Measurements from ENCODE around the gene PRLH.

Gene PRLH

DNA sequence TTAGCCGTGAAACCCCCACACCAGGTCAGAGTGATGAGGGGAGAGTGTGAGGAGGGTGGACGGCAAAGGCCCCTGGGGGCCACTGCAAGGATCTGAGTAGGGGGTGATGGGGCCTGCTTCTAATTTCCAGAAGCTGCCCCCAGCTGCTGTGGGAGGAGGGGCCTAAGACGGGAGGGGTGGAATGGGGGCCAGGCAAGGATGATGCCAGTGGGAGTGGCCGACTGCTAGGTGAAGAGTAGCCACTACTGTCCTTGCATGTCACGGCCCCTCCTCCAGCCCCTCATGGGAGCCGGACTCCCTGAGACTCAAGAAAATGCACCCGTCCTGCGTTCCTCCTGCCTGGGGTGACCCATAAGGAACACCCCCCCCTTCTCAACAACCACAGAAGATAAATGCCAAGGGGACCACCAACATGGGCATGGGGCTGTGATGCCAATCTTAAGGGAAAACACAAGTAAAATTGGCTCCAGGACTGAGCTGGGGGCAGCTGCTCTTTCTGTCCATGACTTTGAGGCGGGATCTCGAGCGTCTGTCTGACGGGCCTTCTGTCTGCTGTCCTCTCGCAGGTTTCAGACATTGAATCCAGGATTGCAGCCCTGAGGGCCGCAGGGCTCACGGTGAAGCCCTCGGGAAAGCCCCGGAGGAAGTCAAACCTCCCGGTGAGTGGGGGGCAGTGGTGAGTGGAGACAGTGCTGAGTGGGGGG lies 24.2 kb upstream of the PRLH start:
- no peaks in the 10 kb centered on the region for H3K36me3 ChIP-seq (ENCODE audit: control insufficient read depth, insufficient read depth, low read length)
- no peak overlapping the region for H3K4me3 ChIP-seq (ENCODE audit: low read length)
- no peak overlapping the region for H3K27ac ChIP-seq (ENCODE audit: low read depth, low read length)
- H3K4me1 ChIP-seq (ENCODE audit: control insufficient read depth, insufficient read depth, low read length), result no peaks in the 10 kb centered on the region
- no peaks in the 10 kb centered on the region for H3K27me3 ChIP-seq (ENCODE audit: control insufficient read depth, insufficient read depth, low read length)
- H3K9ac ChIP-seq (ENCODE audit: low read length), result no peak overlapping the region

DNA sequence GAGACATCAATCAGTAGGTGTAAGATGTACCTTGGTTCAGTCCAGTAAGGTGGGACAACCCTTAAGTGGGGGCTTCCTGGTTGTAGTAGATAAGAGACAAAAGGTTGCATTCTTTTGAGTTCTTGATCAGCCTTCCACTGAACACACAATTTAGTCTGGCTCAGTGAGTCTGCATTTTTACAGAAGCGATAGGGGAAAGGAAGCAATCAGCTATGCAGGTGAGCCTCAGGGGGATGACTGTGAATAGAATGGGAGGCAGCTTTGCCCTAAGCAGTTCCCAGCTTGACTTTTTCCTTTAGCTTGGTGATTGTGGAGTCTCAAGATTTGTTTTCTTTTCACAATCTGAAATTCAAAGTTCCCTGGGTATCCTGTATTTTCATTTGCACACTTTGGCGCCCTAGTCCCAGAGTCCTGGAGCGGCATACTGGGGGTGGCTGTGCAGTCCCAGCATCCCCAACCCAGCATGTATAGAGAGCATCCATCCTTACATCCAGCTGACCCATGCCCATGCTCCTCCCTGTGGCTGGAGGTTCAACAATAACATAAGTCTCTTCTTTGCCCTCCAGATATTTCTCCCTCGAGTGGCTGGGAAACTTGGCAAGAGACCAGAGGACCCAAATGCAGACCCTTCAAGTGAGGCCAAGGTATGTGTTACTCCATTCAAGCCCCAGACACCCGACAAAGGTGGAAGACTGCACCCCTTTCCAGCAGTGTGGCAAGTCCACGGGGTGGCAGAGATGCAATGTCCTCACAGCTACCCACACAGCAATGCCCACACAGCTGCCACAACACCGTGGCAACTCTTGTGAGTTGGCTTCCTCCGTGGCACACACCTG lies 20.1 kb upstream of the PRLH start:
- no peaks in the 10 kb centered on the region for H3K4me1 ChIP-seq (ENCODE audit: control insufficient read depth, insufficient read depth, low read length)
- H3K27me3 ChIP-seq (ENCODE audit: control insufficient read depth, insufficient read depth, low read length), result no peaks in the 10 kb centered on the region
- no peak overlapping the region for H3K9ac ChIP-seq (ENCODE audit: low read length)
- H3K4me3 ChIP-seq (ENCODE audit: low read length), result no peak overlapping the region
- no peaks in the 10 kb centered on the region for H3K36me3 ChIP-seq (ENCODE audit: control insufficient read depth, insufficient read depth, low read length)
- no peak overlapping the region for H3K27ac ChIP-seq (ENCODE audit: low read depth, low read length)

DNA sequence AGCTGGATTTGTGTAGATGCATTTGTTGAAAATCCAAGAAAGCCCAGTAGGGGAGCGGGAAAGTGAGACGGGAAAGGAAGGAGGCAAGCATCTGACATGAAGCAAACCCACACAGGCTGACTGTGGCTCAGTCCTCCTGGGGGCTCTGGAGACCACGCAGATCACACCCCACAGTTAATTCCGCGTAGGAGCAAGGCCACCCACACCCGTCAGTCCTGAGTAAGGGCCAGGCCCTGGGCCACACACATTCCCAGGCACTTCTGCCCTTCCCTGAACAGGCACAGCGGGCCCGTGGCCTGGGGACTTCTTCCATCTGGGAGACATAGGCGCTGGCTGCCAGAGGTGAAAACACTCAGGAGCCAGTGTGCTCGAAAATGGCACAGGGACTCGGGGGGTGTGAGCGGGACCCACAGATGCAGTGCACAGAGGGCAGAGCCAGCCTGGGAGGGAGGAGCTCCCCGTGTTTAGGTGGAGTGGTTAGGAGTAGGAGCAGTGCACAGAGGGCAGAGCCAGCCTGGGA lies 19.4 kb upstream of the PRLH start:
- H3K36me3 ChIP-seq (ENCODE audit: control insufficient read depth, insufficient read depth, low read length), result no peaks in the 10 kb centered on the region
- H3K27me3 ChIP-seq (ENCODE audit: control insufficient read depth, insufficient read depth, low read length), result no peaks in the 10 kb centered on the region
- no peak overlapping the region for H3K9ac ChIP-seq (ENCODE audit: low read length)
- no peaks in the 10 kb centered on the region for H3K4me1 ChIP-seq (ENCODE audit: control insufficient read depth, insufficient read depth, low read length)
- no peak overlapping the region for H3K27ac ChIP-seq (ENCODE audit: low read depth, low read length)
- no peak overlapping the region for H3K4me3 ChIP-seq (ENCODE audit: low read length)

DNA sequence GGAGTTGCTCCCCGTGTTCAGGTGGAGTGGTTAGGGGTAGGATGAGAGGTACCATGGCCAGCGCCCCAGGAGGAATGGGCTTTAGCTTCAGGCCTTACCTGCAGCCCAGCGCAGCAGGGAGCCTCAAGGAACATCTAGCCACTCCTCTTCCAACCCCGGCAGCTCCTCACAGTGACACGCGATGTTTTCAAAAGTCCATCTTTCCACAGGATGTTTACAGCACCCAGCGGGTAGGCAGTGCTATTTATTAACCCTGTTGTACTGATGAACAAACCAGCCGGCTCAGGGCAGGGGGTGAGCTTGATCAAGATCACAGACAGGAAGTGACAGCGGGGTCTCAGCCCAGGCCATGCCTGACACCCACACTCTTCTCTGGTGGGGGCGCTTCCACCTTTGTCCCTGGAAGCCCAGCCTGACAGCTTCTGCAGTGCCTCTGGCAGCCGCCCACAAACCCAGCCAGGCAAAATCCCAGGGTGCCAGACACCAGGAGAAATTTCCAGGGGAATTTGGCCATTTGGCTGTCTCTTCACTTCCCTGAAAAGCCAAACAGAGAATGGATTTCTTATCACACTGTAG lies 18.4 kb upstream of the PRLH start:
- H3K36me3 ChIP-seq (ENCODE audit: control insufficient read depth, insufficient read depth, low read length), result no peaks in the 10 kb centered on the region
- no peaks in the 10 kb centered on the region for H3K27me3 ChIP-seq (ENCODE audit: control insufficient read depth, insufficient read depth, low read length)
- H3K4me1 ChIP-seq (ENCODE audit: control insufficient read depth, insufficient read depth, low read length), result no peaks in the 10 kb centered on the region
- H3K4me3 ChIP-seq (ENCODE audit: low read length), result no peak overlapping the region
- H3K27ac ChIP-seq (ENCODE audit: low read depth, low read length), result no peak overlapping the region
- H3K9ac ChIP-seq (ENCODE audit: low read length), result no peak overlapping the region

DNA sequence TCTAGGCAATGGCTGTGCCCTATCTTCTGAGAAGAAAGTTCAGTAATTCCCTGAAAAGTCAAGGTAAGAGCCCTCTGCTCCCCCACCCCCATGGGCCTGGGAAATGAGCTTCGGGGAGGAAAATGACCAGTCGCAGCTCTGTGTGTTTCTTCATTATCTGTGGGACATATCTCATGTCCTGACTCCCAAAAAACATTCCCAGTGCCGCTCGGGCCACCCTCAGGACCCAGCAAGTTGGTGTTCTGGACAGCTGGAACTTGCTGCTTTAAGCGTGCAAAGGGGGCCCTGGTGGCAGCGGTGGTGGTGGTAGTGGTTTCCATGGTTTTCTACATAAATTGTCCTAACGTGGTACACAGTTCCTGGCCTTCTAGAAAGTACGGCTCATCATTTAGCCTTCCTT lies 17.2 kb upstream of the PRLH start:
- Histone ChIP-seq H3K27me3 (ENCODE audit: control insufficient read depth, insufficient read depth, low read length) (no peaks in the 10 kb centered on the region), H3K9ac (ENCODE audit: low read length) (no peak overlapping the region), H3K27ac (ENCODE audit: low read depth, low read length) (no peak overlapping the region), H3K4me3 (ENCODE audit: low read length) (no peak overlapping the region), H3K36me3 (ENCODE audit: control insufficient read depth, insufficient read depth, low read length) (peaks cover 2% of the 10 kb centered on the region), H3K4me1 (ENCODE audit: control insufficient read depth, insufficient read depth, low read length) (no peaks in the 10 kb centered on the region)

DNA sequence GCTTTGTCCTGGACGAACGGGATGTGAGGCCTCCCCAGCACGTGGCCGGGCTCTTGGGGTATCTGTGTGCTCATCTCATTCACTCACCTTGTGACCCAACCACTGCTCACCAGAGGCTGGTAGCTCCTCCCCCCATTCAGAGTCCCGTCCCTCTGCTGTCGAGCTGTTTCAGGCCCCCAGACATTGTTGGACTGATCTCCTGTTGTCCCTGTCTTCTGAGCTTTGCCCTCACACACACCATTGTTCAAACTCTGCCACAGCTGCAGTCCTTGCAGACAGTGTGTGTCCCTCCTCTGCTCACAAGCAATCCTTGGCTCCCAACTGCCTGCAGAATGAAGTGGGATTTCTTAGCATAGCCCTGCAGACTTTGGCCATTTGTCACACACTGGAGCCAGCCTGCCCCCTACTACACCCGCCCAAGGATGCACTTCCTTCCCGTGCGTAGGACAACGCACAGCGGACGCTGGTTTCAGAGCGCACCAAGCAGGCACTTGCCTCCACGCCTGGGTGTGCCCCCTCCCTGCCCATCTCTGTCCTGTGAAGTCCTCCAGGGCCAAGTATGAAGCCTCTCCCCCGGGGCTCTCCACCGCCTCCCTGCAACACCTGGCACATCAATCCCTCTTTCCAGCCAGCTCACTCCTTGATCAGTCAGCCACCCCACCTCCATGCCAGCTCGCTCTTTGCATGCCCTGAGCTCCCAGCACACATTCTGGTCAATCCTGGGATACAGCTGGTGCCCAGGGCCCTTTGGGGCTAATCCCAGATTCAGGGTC lies 16.5 kb upstream of the PRLH start:
- H3K27ac ChIP-seq (ENCODE audit: low read depth, low read length), result no peak overlapping the region
- H3K36me3 ChIP-seq (ENCODE audit: control insufficient read depth, insufficient read depth, low read length), result peaks cover 3% of the 10 kb centered on the region
- H3K27me3 ChIP-seq (ENCODE audit: control insufficient read depth, insufficient read depth, low read length), result no peaks in the 10 kb centered on the region
- no peak overlapping the region for H3K4me3 ChIP-seq (ENCODE audit: low read length)
- H3K4me1 ChIP-seq (ENCODE audit: control insufficient read depth, insufficient read depth, low read length), result no peaks in the 10 kb centered on the region
- H3K9ac ChIP-seq (ENCODE audit: low read length), result no peak overlapping the region

DNA sequence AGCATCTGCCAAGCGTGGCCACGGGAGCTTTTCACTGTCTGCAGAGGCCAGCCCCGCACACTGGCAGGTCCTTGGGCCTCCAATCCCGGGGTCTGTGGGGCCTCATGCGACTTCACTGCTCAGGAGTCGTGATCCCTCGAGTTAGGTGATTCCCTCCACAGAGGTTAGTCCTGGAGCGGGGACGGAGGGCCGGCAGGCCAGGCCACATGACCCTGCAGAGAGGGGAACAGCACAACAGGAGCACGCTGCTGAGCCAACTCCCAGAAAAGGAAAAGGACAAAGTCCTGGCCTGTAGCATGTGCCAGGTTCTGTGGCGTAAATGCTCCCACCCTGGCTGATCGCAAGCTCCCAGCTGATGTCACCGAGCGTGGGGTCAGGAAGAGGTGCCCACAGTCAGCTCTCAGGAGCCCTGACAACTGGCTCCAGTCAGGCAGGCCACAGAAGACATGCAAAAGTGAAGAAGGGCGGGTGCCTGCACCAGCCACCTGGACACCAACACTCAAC lies 15.3 kb upstream of the PRLH start:
- Histone ChIP-seq H3K27me3 (ENCODE audit: control insufficient read depth, insufficient read depth, low read length) (no peaks in the 10 kb centered on the region), H3K4me3 (ENCODE audit: low read length) (no peak overlapping the region), H3K9ac (ENCODE audit: low read length) (no peak overlapping the region), H3K27ac (ENCODE audit: low read depth, low read length) (no peak overlapping the region), H3K36me3 (ENCODE audit: control insufficient read depth, insufficient read depth, low read length) (peaks cover 3% of the 10 kb centered on the region), H3K4me1 (ENCODE audit: control insufficient read depth, insufficient read depth, low read length) (no peaks in the 10 kb centered on the region)

DNA sequence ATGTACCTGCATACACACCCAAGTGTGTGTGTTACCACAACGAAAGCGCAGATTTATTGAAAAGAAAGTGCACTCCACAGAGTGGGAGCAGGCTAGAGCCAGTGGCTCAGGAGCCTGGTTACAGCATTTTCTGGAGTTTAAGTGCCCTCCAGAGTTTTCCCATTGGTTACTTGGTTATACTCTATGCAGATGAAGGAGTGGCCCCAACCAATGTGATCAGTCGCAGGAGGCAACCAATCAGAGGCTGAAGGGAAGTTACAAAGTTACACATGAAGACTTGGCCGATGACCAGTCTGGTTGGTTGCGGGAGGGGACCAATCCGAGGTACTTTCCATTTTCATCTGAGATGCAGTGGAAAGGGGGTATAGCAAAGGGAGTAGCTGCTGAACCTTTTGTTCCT lies 13.5 kb upstream of the PRLH start:
- H3K36me3 ChIP-seq (ENCODE audit: control insufficient read depth, insufficient read depth, low read length), result peaks cover 3% of the 10 kb centered on the region

DNA sequence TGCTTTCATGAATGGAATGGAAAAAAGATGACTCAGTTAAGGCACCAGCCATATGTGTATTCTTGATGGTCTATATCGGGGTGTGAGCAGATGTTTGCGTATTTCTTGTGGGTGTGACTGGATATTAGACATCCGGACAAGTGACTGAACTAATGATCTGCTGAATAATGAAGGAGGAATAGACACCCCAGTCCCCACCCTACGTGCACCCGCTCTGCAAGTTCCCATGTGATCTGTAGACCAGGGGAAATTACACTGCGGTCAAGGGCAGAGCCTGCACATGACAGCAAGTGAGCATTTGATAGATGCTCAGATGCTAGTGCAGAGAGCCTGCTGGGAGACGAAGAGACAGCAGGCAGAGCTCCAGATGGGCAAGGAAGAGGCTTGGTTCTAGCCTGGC lies 12.4 kb upstream of the PRLH start:
- no peaks in the 10 kb centered on the region for H3K4me1 ChIP-seq (ENCODE audit: control insufficient read depth, insufficient read depth, low read length)
- no peaks in the 10 kb centered on the region for H3K27me3 ChIP-seq (ENCODE audit: control insufficient read depth, insufficient read depth, low read length)
- H3K27ac ChIP-seq (ENCODE audit: low read depth, low read length), result no peak overlapping the region
- no peak overlapping the region for H3K9ac ChIP-seq (ENCODE audit: low read length)
- peaks cover 3% of the 10 kb centered on the region for H3K36me3 ChIP-seq (ENCODE audit: control insufficient read depth, insufficient read depth, low read length)
- no peak overlapping the region for H3K4me3 ChIP-seq (ENCODE audit: low read length)

More for the DNA sequence above, 13.5 kb upstream of the PRLH start:
- Histone ChIP-seq H3K4me3 (ENCODE audit: low read length) (no peak overlapping the region), H3K9ac (ENCODE audit: low read length) (no peak overlapping the region), H3K27me3 (ENCODE audit: control insufficient read depth, insufficient read depth, low read length) (no peaks in the 10 kb centered on the region), H3K27ac (ENCODE audit: low read depth, low read length) (no peak overlapping the region), H3K4me1 (ENCODE audit: control insufficient read depth, insufficient read depth, low read length) (no peaks in the 10 kb centered on the region)

DNA sequence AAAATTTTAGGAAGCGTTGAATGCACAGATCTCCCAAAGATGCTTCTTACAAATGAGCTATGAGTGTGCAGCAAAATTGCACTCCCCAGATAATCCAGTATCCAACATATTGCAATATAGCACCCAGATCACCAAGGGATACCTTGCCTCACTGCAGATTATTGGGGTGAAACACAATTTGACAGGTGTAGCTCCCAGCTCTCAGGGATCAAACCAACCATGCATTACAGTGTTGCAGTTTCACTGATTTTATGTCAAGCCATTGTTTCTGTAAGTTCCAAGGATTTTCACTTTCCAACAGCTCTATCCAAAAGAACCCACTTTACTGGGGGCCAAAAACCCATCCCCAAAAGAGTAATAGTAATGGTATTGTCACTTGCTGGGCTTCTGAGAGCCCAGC lies 10.8 kb upstream of the PRLH start:
- Histone ChIP-seq H3K4me1 (ENCODE audit: control insufficient read depth, insufficient read depth, low read length) (no peaks in the 10 kb centered on the region), H3K27ac (ENCODE audit: low read depth, low read length) (no peak overlapping the region), H3K36me3 (ENCODE audit: control insufficient read depth, insufficient read depth, low read length) (peaks cover 3% of the 10 kb centered on the region), H3K27me3 (ENCODE audit: control insufficient read depth, insufficient read depth, low read length) (no peaks in the 10 kb centered on the region), H3K4me3 (ENCODE audit: low read length) (no peak overlapping the region), H3K9ac (ENCODE audit: low read length) (no peak overlapping the region)

DNA sequence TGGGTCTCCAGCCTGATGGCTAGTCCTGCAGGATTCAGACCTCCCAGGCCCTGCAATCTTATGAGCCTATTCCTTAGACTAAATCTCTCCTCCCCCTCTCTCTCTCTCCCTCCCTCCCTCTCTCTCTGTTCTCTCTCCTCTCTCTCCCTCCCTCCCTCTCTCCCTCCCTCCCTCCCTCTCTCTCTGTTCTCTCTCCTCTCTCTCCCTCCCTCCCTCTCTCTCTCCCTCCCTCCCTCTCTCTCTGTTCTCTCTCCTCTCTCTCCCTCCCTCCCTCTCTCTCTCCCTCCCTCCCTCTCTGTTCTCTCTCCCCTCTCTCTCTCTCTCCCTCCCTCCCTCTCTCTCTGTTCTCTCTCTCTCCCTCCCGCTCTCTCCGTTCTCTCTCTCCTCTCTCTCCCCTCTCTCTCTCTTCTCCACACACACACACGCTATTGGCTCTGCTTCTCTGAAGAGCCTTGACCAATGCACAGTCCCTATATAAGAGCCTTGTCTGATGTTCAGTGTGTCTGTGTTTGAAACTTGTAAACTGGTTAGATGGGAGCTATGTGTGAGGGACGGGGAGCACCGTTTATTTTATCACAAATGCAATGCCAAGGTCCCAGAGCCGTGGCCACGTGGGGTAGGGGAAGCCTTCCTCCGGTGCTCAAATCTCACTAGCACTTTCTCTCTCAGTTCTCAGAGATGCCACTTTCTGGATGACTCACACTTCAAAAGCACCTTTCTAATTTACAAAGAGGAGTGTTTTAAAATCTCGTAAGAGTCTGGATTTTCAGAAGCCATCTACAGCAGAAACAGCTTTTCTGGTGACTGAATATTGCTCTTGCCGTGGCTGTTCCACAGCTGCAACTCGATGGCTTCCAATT lies 9.4 kb upstream of the PRLH start:
- Histone ChIP-seq H3K36me3 (ENCODE audit: control insufficient read depth, insufficient read depth, low read length) (peaks cover 3% of the 10 kb centered on the region), H3K9ac (ENCODE audit: low read length) (no peak overlapping the region), H3K4me3 (ENCODE audit: low read length) (no peak overlapping the region), H3K27me3 (ENCODE audit: control insufficient read depth, insufficient read depth, low read length) (no peaks in the 10 kb centered on the region), H3K27ac (ENCODE audit: low read depth, low read length) (no peak overlapping the region), H3K4me1 (ENCODE audit: control insufficient read depth, insufficient read depth, low read length) (no peaks in the 10 kb centered on the region)
